NCI-H1694 treated with DMSO at 0.1 percent for 48 hours (cell line): ENCODE results near the gene SEMA4F.
"Not testable (repeated sequence)": the region's sequence is repeated elsewhere in the genome, so short reads cannot be mapped to it uniquely, and the experiment has no call there.

Experiments used
- DNase-seq: peaks from one replicate; lab custom pipeline; 2025; lab: John Stamatoyannopoulos, UW

Gene SEMA4F, protein sequence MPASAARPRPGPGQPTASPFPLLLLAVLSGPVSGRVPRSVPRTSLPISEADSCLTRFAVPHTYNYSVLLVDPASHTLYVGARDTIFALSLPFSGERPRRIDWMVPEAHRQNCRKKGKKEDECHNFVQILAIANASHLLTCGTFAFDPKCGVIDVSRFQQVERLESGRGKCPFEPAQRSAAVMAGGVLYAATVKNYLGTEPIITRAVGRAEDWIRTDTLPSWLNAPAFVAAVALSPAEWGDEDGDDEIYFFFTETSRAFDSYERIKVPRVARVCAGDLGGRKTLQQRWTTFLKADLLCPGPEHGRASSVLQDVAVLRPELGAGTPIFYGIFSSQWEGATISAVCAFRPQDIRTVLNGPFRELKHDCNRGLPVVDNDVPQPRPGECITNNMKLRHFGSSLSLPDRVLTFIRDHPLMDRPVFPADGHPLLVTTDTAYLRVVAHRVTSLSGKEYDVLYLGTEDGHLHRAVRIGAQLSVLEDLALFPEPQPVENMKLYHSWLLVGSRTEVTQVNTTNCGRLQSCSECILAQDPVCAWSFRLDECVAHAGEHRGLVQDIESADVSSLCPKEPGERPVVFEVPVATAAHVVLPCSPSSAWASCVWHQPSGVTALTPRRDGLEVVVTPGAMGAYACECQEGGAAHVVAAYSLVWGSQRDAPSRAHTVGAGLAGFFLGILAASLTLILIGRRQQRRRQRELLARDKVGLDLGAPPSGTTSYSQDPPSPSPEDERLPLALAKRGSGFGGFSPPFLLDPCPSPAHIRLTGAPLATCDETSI

DNA sequence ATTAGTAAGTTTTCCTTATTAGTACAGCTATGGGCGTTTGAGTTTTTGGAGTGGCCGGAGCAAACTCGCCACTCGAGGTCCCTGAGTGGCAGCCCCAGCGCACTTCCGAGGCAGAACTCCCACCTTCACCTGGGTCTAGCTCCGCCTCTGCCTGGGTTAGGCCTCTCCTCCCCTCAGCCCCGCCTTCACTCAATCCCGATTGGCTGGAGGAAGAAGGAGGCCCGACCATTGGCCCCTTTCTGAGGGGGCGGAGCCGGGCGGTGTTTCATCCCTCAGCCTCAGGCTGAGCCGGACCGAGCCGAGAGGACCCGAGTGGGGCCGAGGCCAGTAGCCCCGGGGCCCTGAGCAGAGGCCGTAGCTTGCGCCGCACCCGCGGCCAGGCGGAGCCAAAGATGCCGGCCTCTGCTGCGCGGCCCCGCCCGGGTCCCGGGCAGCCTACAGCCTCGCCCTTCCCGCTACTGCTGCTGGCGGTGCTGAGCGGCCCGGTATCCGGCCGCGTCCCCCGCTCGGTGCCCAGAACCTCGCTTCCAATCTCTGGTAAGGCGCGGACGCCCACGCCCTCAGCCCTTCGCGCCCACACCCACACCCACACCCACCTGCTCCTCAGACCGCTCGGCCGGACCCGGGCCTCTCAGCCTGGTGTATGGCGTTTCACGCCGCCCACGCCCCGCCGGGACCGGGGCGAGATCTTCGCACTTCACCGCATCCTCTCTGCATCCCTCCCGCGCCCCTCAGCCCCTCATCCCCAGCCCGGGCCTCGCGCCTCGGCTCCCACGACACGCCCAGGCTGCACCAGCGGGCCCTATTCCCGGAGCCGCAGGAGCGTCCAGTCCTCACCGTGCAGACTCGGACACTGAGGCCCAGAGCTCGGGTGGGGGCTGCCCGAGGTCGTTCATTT lies at the start of gene SEMA4F:
Gene SEMA4F (plus strand): TSS at position 263 of the 898 bp plus-strand sequence. CDS start 130 bp downstream, at position 393.
- DNase-seq: peak; percentile 96

DNA sequence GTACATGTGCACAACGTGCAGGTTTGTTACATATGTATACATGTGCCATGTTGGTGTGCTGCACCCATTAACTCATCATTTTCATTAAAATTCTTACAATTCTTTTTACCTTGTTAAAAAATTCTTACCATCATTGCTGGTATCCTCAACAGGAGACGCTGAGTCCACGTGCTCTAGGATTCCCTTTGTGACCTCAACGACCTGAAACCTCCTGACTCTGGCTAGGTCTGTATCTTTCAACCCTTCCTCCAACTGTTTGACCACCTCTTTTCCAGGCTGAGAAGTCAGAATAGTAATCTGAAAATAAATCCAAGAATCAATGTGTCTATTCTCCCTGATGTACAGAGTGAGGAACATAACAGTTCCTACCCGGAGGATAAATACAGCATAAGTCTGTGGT lies 47.1 kb upstream of the SEMA4F start:
- no peak for DNase-seq

DNA sequence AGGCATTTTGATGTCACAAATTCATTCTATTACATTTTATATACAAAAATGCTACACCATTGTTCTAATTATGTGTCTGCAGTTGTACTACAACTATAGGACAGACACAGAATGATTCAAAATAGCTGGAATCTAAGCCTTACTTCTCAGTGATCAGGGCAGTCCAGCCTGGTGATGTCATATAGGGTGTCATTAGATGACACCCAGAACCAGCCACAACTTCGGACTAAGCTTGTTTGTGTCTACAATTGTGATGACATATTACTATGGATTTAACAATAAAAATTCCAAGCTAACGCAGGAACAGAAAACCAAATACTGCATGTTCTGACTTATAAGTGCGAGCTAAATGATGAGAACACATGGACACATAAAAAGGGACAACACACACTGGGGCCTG lies 36.9 kb upstream of the SEMA4F start:
- no peak for DNase-seq

DNA sequence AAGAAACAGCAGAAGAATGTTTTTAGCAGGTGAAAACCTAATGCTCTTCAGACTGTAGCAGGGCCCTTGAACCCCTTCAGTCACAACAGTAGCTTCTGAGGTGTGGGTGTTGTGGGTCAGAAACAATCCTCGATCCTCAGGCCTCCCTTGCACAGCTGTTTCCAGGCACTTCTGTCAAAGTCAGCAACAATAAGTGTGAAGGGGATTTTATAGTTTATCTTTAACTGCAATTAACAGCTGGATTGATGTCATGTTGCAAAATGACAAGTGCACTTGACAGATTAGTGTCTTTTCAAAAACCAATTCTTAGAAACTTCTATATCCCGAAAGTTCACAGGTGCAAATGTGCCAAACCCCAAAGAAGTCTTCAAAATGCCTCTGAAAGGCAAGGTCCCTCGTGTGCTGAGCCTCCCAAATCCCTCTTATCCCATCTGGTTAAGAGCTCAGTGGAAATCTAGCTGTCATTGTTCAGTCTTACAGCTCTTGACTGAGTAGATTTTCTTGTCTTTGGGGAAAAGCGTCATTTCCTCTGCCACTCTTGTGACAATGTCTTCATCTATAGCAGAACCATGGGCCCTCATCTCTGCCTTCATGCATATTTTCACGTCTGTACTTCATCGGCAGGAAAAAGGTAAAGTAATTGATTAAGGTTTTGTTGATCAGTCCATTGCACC lies 35.5 kb upstream of the SEMA4F start:
- no peak for DNase-seq

DNA sequence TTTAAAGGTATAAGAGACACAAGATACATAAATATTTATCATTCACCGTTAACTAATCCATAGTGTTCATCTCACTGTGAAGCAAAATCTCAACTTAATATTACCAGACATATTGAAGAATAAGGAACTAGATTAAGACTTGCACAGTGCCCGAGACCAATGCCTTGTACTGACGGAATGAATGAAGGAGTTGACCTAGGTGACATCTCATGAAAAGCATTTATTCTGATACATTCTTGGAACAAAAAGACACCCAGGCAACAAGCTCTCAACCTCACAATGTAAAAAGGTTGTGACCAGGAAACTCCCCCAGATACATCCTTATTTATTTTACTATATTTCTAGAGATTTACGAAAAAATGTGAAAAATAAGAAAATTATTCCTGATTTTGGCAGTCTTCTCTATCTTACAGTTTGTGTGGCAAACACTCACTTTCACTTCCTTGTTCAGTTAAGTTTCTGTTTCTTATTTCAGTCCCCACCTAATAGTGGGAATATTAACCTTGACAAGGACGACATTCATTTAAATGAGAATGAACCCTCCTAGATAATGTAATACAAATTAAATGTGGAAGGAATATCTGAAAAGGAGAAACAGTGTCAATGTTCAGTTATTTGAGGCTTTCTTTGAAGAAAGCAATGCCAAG lies 34.3 kb upstream of the SEMA4F start:
- DNase-seq: no peak

DNA sequence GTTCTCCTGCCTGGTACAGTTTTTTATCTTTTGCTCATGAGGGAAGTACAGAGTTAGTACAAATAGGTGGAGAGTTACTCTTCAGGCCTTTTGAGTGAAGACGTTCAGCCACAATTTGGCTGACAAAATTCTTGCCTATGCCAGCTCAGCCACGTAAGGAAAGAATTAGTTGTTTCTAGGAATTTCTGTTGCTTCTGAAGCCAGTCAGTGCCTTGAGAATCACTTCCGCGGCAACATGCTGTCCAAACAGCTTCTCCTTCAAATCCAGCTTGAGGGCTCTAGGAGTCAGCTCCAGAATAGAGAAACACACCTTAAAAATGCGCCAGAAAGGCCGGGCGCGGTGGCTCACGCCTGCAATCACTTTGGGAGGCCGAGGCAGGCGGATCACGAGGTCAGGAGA lies 33.4 kb upstream of the SEMA4F start:
- no peak for DNase-seq

DNA sequence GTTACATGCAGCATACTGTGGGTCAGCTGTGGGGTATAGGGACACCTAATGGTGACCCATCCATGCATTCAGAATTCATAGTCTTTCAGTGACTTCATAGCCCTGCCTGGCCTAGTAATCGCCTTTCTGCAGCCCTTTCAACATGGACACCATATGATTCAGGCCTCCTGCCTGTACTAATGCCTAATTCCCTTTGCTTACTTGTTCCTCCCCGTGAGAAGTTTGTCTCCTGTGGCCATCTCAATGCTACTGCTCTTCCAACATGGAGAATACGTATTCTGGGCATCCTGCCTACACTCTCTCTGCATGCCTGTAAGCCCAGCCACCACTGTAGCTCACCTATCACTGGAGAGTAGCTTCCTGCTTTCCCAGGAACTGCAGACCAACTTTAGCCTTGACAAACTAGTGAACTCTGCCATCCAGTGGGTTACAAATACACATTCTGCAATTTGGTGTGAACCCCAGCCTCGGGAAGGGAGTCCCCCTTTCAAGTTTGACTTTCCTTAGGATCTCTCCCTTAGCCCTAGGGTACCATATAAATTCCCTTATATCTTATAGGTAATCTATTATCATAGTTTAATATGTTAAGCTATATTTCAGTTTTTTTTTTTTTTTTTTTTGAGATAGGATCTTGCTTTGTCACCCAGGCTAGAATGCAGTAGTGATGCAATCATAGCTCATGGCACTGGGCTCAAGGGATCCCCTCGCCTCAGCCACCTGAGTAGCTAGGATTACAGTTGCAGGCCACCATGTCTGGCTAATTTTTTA lies 28.2 kb upstream of the SEMA4F start:
- no peak for DNase-seq

DNA sequence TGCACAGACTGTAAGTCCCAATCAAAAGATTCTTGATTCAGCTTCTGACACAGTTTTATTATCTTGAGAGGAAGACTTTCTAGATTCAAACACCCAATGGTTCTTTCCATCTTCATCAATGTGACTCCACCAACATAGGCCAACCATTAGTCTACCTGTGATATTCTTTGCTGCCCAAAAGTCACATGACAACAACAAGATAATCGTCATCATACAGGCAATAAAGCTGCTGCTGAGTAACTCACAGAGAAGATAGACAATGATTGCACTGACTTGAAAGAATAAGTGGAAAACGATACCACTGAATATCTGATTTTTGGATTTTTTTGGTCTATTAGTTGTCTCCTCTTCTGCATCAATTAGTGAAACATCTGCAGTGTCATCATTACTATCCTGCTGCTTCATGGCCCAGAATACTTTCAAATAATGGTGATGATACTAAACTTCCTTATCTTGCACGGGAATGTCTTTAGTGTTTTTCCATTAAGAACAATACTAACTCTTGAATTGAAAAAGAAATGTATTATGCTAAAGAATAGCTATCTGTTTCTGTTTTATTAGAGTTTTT lies 25.4 kb upstream of the SEMA4F start:
- no peak for DNase-seq

DNA sequence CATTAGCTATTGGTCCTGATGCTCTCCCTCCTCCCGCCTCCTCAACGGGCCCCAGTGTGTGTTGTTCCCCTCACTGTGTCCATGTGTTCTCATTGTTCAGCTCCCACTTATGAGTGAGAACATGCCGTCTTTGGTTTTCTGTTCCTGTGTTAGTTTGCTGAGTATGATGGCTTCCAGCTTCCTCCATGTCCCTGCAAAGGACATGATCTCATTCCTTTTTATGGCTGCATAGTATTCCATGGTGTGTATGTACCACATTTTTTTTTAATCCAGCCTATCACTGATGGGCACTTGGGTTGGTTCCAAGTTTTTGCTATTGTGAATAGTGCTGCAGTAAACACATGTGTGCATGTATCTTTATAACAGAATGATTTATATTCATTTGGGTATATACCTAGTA lies 23.6 kb upstream of the SEMA4F start:
- not testable (repeated sequence) for DNase-seq

DNA sequence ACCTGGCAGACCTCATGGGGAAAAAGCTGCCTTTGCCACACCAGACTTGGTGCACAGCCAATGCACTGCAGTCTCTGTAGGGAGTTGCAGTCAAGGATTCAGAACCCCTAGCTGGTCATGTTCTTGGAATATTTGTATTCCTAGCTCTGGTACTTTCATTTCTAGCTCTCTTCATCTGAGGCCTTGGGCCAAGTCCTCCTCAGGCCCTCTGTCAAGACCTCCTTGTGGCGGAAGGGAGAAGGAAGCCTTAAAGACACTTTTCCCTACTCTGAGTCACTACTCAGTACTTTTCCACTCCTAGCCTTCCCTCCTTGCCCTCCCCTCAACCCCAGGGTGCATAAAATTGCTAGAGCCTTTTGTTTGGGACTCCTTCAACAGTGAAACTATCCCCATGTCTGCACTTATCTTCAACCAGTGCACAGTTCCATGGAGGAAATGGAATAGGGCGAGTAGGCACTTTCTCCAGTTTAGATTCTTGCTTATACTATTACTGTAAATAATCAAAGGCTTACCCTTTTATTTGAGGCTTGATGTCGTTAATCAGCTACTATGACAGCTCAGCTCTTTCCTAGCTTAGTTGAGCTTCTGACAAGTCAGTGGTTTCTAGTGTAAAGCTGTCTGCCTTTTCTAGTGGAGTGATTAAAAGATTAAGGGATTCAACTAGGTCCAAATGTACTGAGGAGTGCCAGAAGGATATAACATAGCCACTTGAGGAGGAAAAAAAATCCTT lies 21.7 kb upstream of the SEMA4F start:
- DNase-seq: no peak

DNA sequence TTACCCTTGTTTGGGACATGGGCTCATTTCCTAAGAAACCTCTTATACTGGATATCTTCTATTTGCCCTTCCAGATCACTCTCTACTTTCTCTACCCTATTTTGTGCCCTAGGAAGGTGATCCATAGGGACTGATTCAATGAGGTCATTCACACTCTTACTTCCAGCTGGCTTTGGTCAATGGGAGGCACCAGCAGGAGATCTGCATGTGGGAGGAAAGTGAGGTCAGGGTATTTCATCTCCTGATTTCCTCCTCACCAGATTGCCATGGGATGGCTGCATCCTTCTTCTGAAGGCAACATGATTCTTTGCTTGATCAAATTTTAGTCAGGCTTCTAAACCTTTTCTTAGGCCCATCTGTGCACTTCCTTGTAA lies 21.1 kb upstream of the SEMA4F start:
- DNase-seq: no peak

DNA sequence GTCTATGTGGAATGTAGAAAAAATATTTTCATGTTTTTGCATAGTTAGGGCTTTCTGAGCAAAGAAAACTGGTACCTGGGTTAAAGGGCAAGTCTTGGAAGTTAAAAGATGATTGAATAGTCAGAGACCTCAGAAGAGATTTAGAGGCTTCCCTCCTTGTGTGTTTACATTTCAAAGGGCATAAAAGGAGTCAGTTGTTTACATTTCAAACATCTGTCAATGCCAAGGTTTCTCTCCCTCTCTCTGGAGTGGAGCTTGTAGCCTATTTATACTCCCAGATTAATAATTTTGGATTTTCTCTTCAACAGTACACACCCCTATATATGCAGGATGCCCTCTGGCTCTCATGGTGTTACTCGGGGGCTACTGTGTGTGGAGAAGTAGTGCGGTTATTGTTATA lies 14.5 kb upstream of the SEMA4F start:
- DNase-seq: no peak

DNA sequence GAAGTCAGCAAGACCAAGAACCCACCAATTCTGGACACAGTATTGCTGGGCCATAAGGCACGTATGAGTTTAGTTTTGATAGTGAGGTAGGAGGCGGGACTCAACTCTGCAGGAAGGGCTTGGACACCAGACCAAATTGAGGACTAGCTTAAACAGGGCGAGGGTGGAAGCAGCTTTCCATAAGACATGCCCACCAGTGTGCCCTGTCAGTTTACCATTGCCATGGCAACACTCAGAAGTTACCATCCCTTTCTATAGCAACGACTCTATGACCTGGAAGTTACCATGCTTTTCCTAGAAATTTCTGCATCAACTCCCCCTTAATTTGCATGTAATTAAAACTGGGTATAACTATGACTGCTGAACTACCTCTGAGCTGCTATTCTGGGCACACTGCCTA lies 8.7 kb upstream of the SEMA4F start:
- no peak for DNase-seq

DNA sequence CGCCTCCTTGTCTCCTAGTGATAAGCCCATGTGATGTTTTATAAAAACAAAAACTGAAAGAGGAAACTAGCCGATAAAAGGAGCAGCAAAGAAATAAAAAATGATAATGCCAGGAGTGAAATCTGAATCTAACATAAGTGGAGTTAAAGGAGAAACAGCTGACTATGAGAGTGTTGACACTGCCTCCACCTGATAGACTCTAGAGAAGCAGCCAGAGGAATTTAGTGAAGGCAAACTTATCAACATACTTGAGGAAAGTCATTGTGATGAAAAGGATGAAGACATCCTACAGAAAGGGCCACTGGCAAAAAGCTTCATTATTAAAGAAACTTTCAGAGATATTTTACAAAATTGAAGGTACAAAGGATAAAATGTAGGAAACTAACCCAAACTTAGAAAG lies 7.8 kb upstream of the SEMA4F start:
- no peak for DNase-seq

DNA sequence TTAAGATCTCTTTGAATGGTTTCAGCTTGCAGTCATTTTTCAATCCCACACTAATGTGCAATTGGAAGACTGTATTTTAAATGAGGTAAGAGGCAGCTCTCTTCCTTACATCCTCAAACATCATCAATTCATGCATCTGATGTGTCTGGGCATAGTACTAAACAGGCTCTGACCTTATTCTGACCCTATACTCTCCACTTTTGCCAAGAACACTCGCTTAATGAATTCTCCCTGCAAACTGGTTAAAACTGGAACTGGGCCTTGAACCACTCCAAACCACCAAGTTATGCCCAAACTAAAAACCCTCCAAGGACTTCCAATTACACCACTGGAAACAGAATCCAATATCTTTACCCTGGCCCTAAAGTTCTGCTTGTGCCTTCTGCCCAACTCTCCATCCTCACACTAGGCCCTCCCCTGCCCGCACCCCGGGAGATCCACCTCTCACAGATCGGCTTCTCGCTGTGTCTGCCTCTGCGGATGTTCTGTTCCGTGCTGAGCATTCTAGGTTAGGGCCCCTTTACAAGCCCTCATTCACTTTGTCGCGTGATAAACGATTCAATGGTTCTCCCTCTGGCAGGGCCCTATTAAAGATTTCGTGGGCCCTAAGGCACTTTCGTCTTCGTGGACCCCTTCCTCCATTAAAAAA lies 7.1 kb upstream of the SEMA4F start:
- DNase-seq: no peak

DNA sequence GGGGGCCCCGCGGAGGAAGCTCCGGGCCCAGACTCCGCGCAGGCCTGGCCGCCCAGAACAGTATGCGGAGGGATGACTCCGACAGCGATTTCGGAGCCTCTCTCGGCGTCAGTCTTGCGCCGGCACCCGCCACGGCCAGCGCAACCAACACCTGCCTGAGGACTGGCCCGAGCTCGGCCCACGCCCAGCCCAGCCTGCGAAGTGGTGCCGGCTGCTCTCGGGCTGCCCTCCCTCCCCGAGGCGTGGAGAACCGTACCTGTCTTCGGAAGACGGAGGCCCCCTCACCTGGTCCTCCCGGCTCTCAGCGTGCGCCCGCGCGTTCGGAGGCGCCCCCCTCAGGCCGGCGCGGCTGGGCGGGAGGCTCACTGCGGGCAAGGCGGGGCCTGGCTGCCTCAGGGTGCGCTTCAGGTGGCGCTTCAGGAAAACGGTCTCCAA lies 6.0 kb upstream of the SEMA4F start, which contains the start of gene M1AP:
Gene M1AP (minus strand): TSS at position 322 of the 435 bp plus-strand sequence. CDS start 8,055 bp downstream, outside the sequence.
- no peak for DNase-seq

DNA sequence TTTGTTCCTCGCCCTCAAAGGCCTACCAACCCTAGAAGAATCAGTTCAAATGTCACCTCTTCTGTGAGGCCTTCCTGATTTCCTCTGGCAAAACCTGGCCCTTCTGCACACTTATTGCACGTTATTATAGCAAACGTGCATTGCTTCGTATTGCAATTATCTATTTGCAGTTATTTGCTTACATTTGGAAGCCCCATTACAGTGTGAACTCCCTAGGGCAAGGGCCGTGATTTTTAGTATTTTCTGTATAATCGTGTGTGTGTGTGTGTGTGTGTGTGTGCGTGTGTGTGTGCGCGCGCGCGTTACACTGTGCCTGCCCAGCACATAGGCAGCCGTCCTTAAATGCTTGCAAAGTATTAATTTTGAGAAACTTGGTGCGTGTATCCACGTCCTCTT lies 460 bp upstream of the SEMA4F start:
- DNase-seq: no peak

DNA sequence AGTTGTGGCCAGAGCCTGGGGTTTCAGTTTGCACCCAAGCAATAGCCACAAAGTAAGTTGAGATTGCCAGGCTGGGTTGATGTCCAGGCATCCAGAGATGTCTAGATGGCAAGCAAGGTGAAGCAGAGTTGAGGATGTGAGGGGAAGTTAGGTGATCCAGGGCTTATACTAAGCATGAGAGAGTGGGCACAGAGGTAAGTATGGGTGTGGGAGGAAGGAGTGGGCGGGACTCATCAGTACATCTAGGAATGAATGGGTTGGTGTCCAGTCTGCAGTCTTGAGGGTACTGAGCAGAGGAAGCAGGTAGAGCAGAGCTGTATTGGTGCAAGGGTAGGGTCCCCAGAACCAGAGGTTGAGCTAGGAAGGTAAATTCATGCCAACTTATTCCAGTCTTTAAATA lies 1.5 kb downstream of the SEMA4F start:
- no peak for DNase-seq

DNA sequence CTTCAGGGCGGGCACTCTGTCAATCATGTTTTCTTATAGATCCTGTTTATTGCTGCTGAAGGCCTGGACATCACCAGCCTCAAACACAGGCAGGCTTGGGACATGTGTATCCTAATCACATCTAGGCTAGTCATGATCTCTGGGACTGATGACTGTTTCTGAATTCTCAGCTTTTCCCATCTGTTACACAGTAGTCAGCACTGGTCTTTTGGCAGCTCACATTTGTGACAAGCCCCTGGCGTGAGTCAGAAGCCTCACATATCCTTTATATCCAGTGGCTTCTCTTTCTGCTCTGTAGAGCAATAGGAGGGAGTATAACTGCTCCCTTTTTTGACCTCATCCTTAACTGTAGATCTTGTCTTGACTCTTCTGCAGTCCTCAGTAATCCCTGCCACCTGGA lies 4.5 kb downstream of the SEMA4F start:
- DNase-seq: peak; percentile 31
